SHP77 (cell line): ENCODE data around the gene SLC66A2.

Experiments used
- DNase-seq, 2 experiments: peaks; one replicate each; lab custom pipeline; 2025; lab: John Stamatoyannopoulos, UW

SLC66A2 gene

GRCh38 chr18:79950515-79951341 lies 725 bp downstream of the SLC66A2 start:
- DNase-seq, result no peak

GRCh38 chr18:79949697-79950487 lies 1.6 kb downstream of the SLC66A2 start:
- no peak for DNase-seq

GRCh38 chr18:79948719-79949411 lies 2.6 kb downstream of the SLC66A2 start:
- DNase-seq, result no peak

- DNase-seq, result no peak
Observed at GRCh38 chr18:79947881-79948610, 3.4 kb downstream of the SLC66A2 start.

GRCh38 chr18:79947054-79947755 lies 4.2 kb downstream of the SLC66A2 start:
- no peak for DNase-seq

GRCh38 chr18:79945118-79946042 lies 6.1 kb downstream of the SLC66A2 start:
- DNase-seq, result no peak

- DNase-seq, result no peak
Observed at GRCh38 chr18:79944746-79945117, 6.7 kb downstream of the SLC66A2 start.

- DNase-seq, result no peak
Observed at GRCh38 chr18:79944126-79944731, 7.2 kb downstream of the SLC66A2 start.

- no peak for DNase-seq
Observed at GRCh38 chr18:79943608-79944125, 7.8 kb downstream of the SLC66A2 start.

- no peak for DNase-seq
Observed at GRCh38 chr18:79942786-79943607, 8.5 kb downstream of the SLC66A2 start.

- no peak for DNase-seq
Observed at GRCh38 chr18:79942211-79942610, 9.2 kb downstream of the SLC66A2 start.

GRCh38 chr18:79941473-79942119 lies 9.9 kb downstream of the SLC66A2 start:
- DNase-seq, result no peak

GRCh38 chr18:79940814-79941472 lies 10.5 kb downstream of the SLC66A2 start:
- DNase-seq, result no peak

GRCh38 chr18:79940126-79940813 lies 11.2 kb downstream of the SLC66A2 start:
- DNase-seq, result no peak

- DNase-seq, result no peak
Observed at GRCh38 chr18:79939096-79939495, 12.4 kb downstream of the SLC66A2 start.

GRCh38 chr18:79938196-79938595 lies 13.3 kb downstream of the SLC66A2 start:
- no peak for DNase-seq
